H1 (cell line): ENCODE data around the gene FOXD3. TPM values are rescaled to one million over a fixed set of nuclear protein-coding genes. Genes with fewer than 3 reads are reported as not detected.

Experiments used
- CHD2 ChIP-seq: IDR thresholded peaks from 2 replicates; pipeline ENCODE4 v1.6.1; 2012; ENCODE audit warnings: low read length, improper control_type of control experiment
- CTBP2 ChIP-seq: IDR thresholded peaks from 2 replicates; pipeline ENCODE4 v1.7.0; 2011; ENCODE audit warnings: borderline replicate concordance, mild to moderate bottlenecking, moderate library complexity, mixed read lengths, low read length; ENCODE audit not compliant: insufficient read depth, insufficient read length
- KDM1A ChIP-seq: fragments of 200-600, 300-600 bp; sonication (generic); IDR thresholded peaks from 2 replicates; pipeline ENCODE4 v1.7.1; 2016; ENCODE audit warnings: mild to moderate bottlenecking, low read length, borderline replicate concordance
- PHF8 ChIP-seq: fragments of 200-600 bp; sonication (generic); conservative IDR thresholded peaks from 2 replicates; pipeline ENCODE4 v1.7.1; 2012; ENCODE audit warnings: low read depth, mild to moderate bottlenecking, inconsistent platforms, low read length, moderate library complexity
- POLR2A ChIP-seq, 2 experiments: IDR thresholded peaks; 1 replicate in 1 of 2; 2 replicates in 1 of 2; pipeline ENCODE4 v1.6.1; 2011; ENCODE audit warnings: low read depth in 2 of 2, low read length in 2 of 2, mild to moderate bottlenecking in 2 of 2; ENCODE audit errors: control extremely low read depth in 1 of 2
- SIRT6 ChIP-seq: IDR thresholded peaks from one replicate; pipeline ENCODE4 v1.7.1; 2012; ENCODE audit warnings: low read length, inconsistent platforms
- TEAD4 ChIP-seq: IDR thresholded peaks from 2 replicates; pipeline ENCODE4 v1.6.1; 2012; ENCODE audit warnings: low read depth, low read length, inconsistent platforms, mixed read lengths
- polyA plus RNA-seq, 7 experiments: library from polyadenylated mRNA; depleted of rRNA in 3 of 7; stranded (reverse) in 5 of 7; unstranded in 2 of 7; fragments of >200 nt in 5 of 7; fragments of 200-250 nt in 2 of 7; gene quantifications; 1 replicate in 5 of 7; 2 replicates in 1 of 7; 4 replicates in 1 of 7; pipeline versions ENCODE4 v1.2.1 to v1.2.3, GENCODE V29; 2011 to 2013; ENCODE audit warnings: missing spikeins in 2 of 7, mixed read lengths in 2 of 7
- total RNA-seq: library from RNA; stranded (reverse); fragmentation: NEBNext Ultra II Directional; extraction: Animal tissue kit (Norgen Biotek cat#: 25700); gene quantifications from 2 replicates; pipeline ENCODE4 v1.2.1, GENCODE V29; 2021
- TF ChIP-seq, protein P1 (sequence below): IDR thresholded peaks from 2 replicates; pipeline ENCODE4 v1.6.1; 2012; ENCODE audit warnings: low read length, inconsistent platforms
- TF ChIP-seq, protein P2 (sequence below): IDR thresholded peaks from 2 replicates; pipeline ENCODE4 v1.6.1; 2011; ENCODE audit warnings: low read depth, mild to moderate bottlenecking, low read length; ENCODE audit not compliant: insufficient read depth

The FOXD3 gene
- total and polyA plus RNA-seq, 2 of the 8 experiments (the other 6 are each of a cell fraction or from before 2014, with no cell fraction given): 8.7 to 33.7 TPM

DNA sequence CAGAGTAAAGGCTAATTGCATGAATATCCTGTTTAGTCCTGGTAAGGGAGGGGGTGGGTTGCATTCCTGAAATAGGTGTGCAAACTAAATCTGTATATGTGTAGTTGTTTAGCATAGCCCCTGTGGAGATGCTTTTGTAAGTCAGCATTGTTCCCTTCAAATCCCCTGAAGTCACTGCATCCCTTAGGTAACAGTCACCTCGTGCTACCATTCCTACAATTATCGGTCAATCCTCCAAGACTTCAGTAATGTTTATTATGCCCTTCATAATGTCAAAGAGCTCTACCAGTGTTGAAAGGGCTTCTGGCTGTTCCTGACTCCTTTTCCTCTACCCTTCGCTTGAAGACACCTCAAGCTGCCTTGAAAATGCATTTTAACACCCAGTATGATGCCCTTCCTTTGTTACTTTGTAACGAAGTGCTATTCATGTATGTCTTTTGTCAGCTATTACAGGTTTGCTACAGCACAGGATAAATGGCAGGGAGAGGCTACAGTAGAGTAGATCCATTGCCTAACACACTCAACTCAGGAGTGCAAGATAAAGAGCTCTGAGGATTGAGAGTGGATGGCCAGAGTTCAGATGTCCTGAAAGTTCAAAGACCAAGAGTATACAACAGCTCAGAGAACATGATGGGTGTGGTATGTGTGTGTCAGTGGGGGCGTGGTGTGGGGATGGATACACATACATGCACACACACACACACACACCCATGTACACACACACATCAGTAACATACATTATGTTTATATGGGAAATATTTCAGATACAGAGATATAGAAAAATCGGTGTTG, 27.4 kb upstream of the FOXD3 start (continued):
- TF ChIP-seq PHF8 (no peak), SIRT6 (no peak), KDM1A (no peak), POLR2A (IDR thresholded peaks at IDR 0.05; ENCODE audit: control extremely low read depth in 1 of 2, low read depth in 2 of 2, low read length in 2 of 2) (peak in 1 of 2 experiments; percentile 51; a peak in 2 of 3 replicates), CTBP2 (no peak), TEAD4 (peak; percentile 91), CHD2 (no peak)
- TF ChIP-seq, protein P1, sequence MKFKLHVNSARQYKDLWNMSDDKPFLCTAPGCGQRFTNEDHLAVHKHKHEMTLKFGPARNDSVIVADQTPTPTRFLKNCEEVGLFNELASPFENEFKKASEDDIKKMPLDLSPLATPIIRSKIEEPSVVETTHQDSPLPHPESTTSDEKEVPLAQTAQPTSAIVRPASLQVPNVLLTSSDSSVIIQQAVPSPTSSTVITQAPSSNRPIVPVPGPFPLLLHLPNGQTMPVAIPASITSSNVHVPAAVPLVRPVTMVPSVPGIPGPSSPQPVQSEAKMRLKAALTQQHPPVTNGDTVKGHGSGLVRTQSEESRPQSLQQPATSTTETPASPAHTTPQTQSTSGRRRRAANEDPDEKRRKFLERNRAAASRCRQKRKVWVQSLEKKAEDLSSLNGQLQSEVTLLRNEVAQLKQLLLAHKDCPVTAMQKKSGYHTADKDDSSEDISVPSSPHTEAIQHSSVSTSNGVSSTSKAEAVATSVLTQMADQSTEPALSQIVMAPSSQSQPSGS: peak; percentile 55; the same call in 1 of the 2 replicates
- TF ChIP-seq, protein P2, sequence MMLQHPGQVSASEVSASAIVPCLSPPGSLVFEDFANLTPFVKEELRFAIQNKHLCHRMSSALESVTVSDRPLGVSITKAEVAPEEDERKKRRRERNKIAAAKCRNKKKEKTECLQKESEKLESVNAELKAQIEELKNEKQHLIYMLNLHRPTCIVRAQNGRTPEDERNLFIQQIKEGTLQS: no peak
